Endothelial cell (in vitro differentiated cells): ENCODE results near the gene AGO1. TPM values are rescaled to one million over a fixed set of nuclear protein-coding genes. Genes with fewer than 3 reads are reported as not detected.
A peak's percentile ranks its signal among the peaks of the same experiment; 100 is the strongest.
"Not testable (repeated sequence)": the region's sequence is repeated elsewhere in the genome, so short reads cannot be mapped to it uniquely, and the experiment has no call there.

ENCODE experiments used
- DNase-seq: peaks from one replicate; pipeline ENCODE4 v3.0.0; 2021; ENCODE audit warnings: low spot score
- H3K27ac Mint-ChIP-seq: one replicate; pipeline ENCODE4 v1.8.0; 2021; ENCODE audit warnings: mixed read lengths, inconsistent platforms; ENCODE audit not compliant: unreplicated experiment
- H3K27me3 Mint-ChIP-seq: one replicate; pipeline ENCODE4 v1.8.0; 2021; ENCODE audit warnings: mild to moderate bottlenecking, moderate library complexity, mixed read lengths, inconsistent platforms; ENCODE audit not compliant: unreplicated experiment
- H3K36me3 Mint-ChIP-seq: one replicate; pipeline ENCODE4 v1.8.0; 2021; ENCODE audit warnings: mild to moderate bottlenecking, low read depth, mixed read lengths, inconsistent platforms; ENCODE audit not compliant: unreplicated experiment
- H3K4me1 Mint-ChIP-seq: one replicate; pipeline ENCODE4 v1.8.0; 2021; ENCODE audit warnings: mild to moderate bottlenecking, mixed read lengths, inconsistent platforms; ENCODE audit not compliant: unreplicated experiment
- H3K4me3 Mint-ChIP-seq: one replicate; pipeline ENCODE4 v1.8.0; 2021; ENCODE audit warnings: mild to moderate bottlenecking, mixed read lengths, inconsistent platforms; ENCODE audit not compliant: unreplicated experiment
- H3K9me3 Mint-ChIP-seq: one replicate; pipeline ENCODE4 v1.8.0; 2021; ENCODE audit warnings: mixed read lengths, inconsistent platforms; ENCODE audit not compliant: unreplicated experiment
- CTCF ChIP-seq: fragments of 200-600 bp; sonication (generic); IDR thresholded peaks from one replicate; pipeline ENCODE4 v1.5.0; 2021; ENCODE audit warnings: antibody characterized with exemption; ENCODE audit not compliant: unreplicated experiment
- total RNA-seq: library from RNA; stranded (reverse); fragmentation: NEBNext Ultra II Directional; extraction: Animal tissue kit (Norgen Biotek cat#: 25700); gene quantifications from one replicate; pipeline ENCODE4 v1.2.1, GENCODE V29; 2021; ENCODE audit not compliant: unreplicated experiment

AGO1 gene
- total RNA-seq, 1 donor from 2014 or later, result 41.1 TPM

GRCh38 chr1:35886577-35887431 is 3.8 kb downstream of the AGO1 start:
- H3K9me3 Mint-ChIP-seq, result no peaks in the 10 kb centered on the region
- H3K36me3 Mint-ChIP-seq, result peaks cover 12% of the 10 kb centered on the region
- no peak for DNase-seq
- H3K4me3 Mint-ChIP-seq, result peak overlapping the region; percentile 9
- H3K27ac Mint-ChIP-seq, result peak overlapping the region; percentile 58
- H3K27me3 Mint-ChIP-seq, result peaks cover 4% of the 10 kb centered on the region
- H3K4me1 Mint-ChIP-seq, result peaks cover 54% of the 10 kb centered on the region
- TF ChIP-seq CTCF, result no peak

- no peak for TF ChIP-seq CTCF
- Mint-ChIP-seq H3K27ac (peak overlapping the region; percentile 5), H3K36me3 (peaks cover 18% of the 10 kb centered on the region), H3K27me3 (peaks cover 2% of the 10 kb centered on the region), H3K4me3 (peak overlapping the region; percentile 27), H3K9me3 (no peaks in the 10 kb centered on the region), H3K4me1 (peaks cover 47% of the 10 kb centered on the region)
- no peak for DNase-seq
Observed at GRCh38 chr1:35887508-35887907, 4.5 kb downstream of the AGO1 start.

GRCh38 chr1:35888255-35888654 is 5.2 kb downstream of the AGO1 start:
- Mint-ChIP-seq H3K9me3 (no peaks in the 10 kb centered on the region), H3K27ac (no peak overlapping the region), H3K4me1 (peaks cover 46% of the 10 kb centered on the region), H3K4me3 (no peak overlapping the region), H3K27me3 (peaks cover 2% of the 10 kb centered on the region), H3K36me3 (peaks cover 24% of the 10 kb centered on the region)
- no peak for DNase-seq
- no peak for TF ChIP-seq CTCF

GRCh38 chr1:35888981-35889380 is 6.0 kb downstream of the AGO1 start:
- Mint-ChIP-seq H3K4me1 (peaks cover 47% of the 10 kb centered on the region), H3K36me3 (peaks cover 27% of the 10 kb centered on the region), H3K27ac (peak overlapping the region; percentile 21)
- not testable (repeated sequence) for H3K27me3 Mint-ChIP-seq, H3K4me3 Mint-ChIP-seq, H3K9me3 Mint-ChIP-seq, DNase-seq

GRCh38 chr1:35893051-35893879 is 10.3 kb downstream of the AGO1 start:
- no peak for TF ChIP-seq CTCF
- H3K27ac Mint-ChIP-seq, result no peak overlapping the region
- H3K27me3 Mint-ChIP-seq, result no peaks in the 10 kb centered on the region
- no peak for DNase-seq
- H3K36me3 Mint-ChIP-seq, result peaks cover 46% of the 10 kb centered on the region
- H3K9me3 Mint-ChIP-seq, result no peaks in the 10 kb centered on the region
- peaks cover 17% of the 10 kb centered on the region for H3K4me1 Mint-ChIP-seq
- no peak overlapping the region for H3K4me3 Mint-ChIP-seq
